GM12865 (cell line): ENCODE data around the gene GULP1.
"Not testable (repeated sequence)": the region's sequence is repeated elsewhere in the genome, so short reads cannot be mapped to it uniquely, and the experiment has no call there.

Source experiments
- DNase-seq: peaks from one replicate; pipeline ENCODE4 v3.0.0; 2010; ENCODE audit warnings: low read depth
- H3K4me3 ChIP-seq: 2 replicates; pipeline ENCODE4 v1.5.1; 2011; ENCODE audit warnings: mild to moderate bottlenecking, low read depth, low read length, control low read depth
- CTCF ChIP-seq: IDR thresholded peaks from 2 replicates; pipeline ENCODE4 v1.5.1; 2011; ENCODE audit warnings: low read length, control low read depth, low read depth, inconsistent platforms; ENCODE audit not compliant: insufficient read depth; ENCODE audit errors: missing control alignments

Gene GULP1

DNA sequence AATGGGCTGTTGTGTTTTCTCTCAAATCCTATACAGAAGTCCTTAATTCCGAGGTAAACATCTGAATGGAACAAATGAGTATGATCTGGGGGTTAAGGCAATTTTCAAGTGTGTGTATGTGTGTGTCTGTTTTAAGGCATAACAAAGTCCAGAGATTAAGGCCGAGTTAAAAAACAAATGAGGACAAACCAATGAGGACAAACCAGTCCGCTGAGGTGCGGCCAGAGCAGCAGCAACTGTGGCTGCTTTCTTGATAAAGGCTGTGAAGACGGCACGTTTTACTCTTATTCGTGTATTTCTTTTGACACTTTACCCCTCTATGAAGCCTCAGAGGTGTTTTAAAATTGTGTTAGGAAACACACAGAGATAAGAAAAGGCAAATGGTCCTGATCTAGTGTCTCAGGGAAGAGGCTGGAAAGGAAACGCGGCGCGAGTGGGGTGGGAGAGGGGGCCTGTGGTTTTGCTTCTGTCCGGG, 495 bp upstream of the GULP1 start:
- DNase-seq = no peak
- no peak for TF ChIP-seq CTCF
- H3K4me3 ChIP-seq = no peak overlapping the region

- no peak for DNase-seq
- no peak for TF ChIP-seq CTCF
- H3K4me3 ChIP-seq = no peak overlapping the region
Observed at GRCh38 chr2:188292348-188293239, 920 bp downstream of the GULP1 start.

DNA sequence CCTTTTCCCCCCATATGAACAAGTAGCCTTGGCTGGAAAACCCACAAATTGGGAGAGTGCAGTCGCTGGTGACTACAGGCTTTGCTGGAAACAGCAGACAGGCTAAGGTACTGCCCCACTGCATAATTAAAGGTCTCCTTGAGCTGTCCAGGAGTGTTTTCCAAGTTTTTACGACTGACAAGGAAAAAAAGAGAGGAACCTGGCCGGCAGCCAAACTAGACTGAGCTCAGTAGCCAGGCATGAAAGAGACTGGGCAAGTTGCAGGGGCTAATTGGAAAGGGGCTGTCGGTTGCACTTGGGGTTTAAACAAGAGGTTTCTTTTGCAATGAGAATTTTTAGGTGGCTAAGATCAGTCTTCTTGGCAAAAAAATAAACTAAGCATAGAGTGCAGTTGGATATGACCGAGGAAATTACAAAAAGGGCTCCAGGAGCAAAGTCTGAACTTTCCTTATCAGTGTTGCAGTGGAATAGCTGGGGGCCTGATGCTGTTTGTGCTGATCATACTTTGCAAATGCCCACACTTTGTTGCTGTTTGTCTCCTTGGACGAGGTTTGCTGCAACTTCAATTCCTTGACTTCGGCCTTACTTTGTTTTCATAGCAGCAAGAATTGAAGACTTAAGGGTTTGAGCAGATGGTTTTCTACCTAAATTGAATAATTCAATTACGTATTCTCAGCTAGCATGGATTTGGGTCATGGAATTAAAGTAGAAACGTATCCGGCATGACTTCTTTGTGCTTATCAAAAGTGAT, 2.1 kb downstream of the GULP1 start:
- no peak for TF ChIP-seq CTCF
- no peak overlapping the region for H3K4me3 ChIP-seq
- DNase-seq = no peak

DNA sequence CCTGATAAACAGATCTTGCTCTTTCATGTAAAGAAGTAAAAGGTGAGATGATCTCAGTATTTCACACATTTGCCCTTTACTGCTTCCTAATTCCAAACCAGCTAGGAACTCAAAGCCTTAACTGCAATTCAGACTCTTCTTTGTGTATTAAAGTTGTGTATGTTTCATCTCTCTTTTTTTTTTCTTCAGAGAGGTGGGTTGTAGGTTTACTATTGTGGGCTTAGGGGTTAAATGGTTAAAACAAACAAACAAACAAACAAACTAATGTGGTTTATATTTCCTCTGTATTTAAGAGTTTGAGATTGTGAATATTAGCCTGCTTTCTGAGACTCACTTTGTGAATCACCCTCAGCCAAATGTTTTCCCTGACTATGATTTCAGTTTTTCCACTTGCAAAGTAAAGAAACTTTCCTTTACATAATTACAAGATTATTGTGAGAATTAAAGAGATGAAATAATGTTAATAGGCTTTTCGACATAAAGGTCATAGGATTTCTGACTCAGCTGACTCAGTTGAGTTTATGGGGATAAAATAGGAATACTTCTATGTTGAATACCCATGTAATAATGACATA, 2.8 kb downstream of the GULP1 start:
- no peak for DNase-seq
- no peak overlapping the region for H3K4me3 ChIP-seq
- no peak for TF ChIP-seq CTCF

- no peak overlapping the region for H3K4me3 ChIP-seq
- no peak for DNase-seq
- TF ChIP-seq CTCF = no peak
Observed at GRCh38 chr2:188295067-188295685, 3.5 kb downstream of the GULP1 start.

- no peak for DNase-seq
- no peak overlapping the region for H3K4me3 ChIP-seq
- no peak for TF ChIP-seq CTCF
Observed at GRCh38 chr2:188297978-188298377, 6.3 kb downstream of the GULP1 start.

GRCh38 chr2:188298937-188299371, 7.3 kb downstream of the GULP1 start:
- not testable (repeated sequence) for H3K4me3 ChIP-seq, DNase-seq
